Neural cell (in vitro differentiated cells): ENCODE results near the gene FAM20C. TPM values are rescaled to one million over a fixed set of nuclear protein-coding genes. Genes with fewer than 3 reads are reported as not detected.

Source experiments
- H2AFZ ChIP-seq: fragments of 200-600, 300-800 bp; sonication (generic), shearing (Covaris generic); 2 replicates; pipeline ENCODE4 v1.6.0; 2014; ENCODE audit warnings: low read depth, mild to moderate bottlenecking, antibody characterized with exemption, low read length, moderate library complexity
- H3F3A ChIP-seq: fragments of 200-600 bp; shearing (Covaris generic); 2 replicates; pipeline ENCODE4 v1.6.1; 2016; ENCODE audit warnings: mild to moderate bottlenecking, moderate library complexity, mixed read lengths, antibody characterized with exemption, low read length; ENCODE audit not compliant: insufficient read depth, poor library complexity, severe bottlenecking
- H3K27ac ChIP-seq: fragments of 200-600, 300-800 bp; sonication (generic), shearing (Covaris generic); 2 replicates; pipeline ENCODE4 v1.5.1; 2014; ENCODE audit warnings: mild to moderate bottlenecking, low read length, moderate library complexity
- H3K27me3 ChIP-seq: fragments of 300-800, 200-600 bp; sonication (generic), shearing (Covaris generic); 2 replicates; pipeline ENCODE4 v1.6.0; 2014; ENCODE audit warnings: mild to moderate bottlenecking, low read depth, low read length, moderate library complexity; ENCODE audit not compliant: insufficient read depth
- H3K36me3 ChIP-seq: fragments of 300-800, 200-600 bp; sonication (generic), shearing (Covaris generic); 2 replicates; pipeline ENCODE4 v1.5.1; 2014; ENCODE audit warnings: mild to moderate bottlenecking, antibody characterized with exemption, low read length, moderate library complexity; ENCODE audit not compliant: insufficient read depth
- H3K4me2 ChIP-seq: fragments of 300-800, 200-600 bp; sonication (generic), shearing (Covaris generic); 2 replicates; pipeline ENCODE4 v1.6.0; 2014; ENCODE audit warnings: mild to moderate bottlenecking, low read length
- H3K4me3 ChIP-seq: fragments of 300-800, 200-600 bp; sonication (generic), shearing (Covaris generic); 2 replicates; pipeline ENCODE4 v1.5.1; 2014; ENCODE audit warnings: mild to moderate bottlenecking, low read length, moderate library complexity
- H3K79me2 ChIP-seq: fragments of 200-600 bp; shearing (Covaris generic); replicated peaks from 2 replicates; pipeline ENCODE4 v1.6.0; 2014; ENCODE audit warnings: mild to moderate bottlenecking, low read length, moderate library complexity; ENCODE audit not compliant: insufficient read depth
- H3K9ac ChIP-seq: fragments of 300-800, 200-600 bp; sonication (generic), shearing (Covaris generic); 2 replicates; pipeline ENCODE4 v1.6.1; 2016; ENCODE audit warnings: mild to moderate bottlenecking, low read length, mixed read lengths
- H3K9me2 ChIP-seq: fragments of 200-600 bp; shearing (Covaris generic); 2 replicates; pipeline ENCODE4 v1.6.1; 2016; ENCODE audit warnings: mild to moderate bottlenecking, low read length, mixed read lengths; ENCODE audit not compliant: insufficient read depth
- H3K9me3 ChIP-seq: fragments of 200-600, 300-800 bp; sonication (generic), shearing (Covaris generic); 2 replicates; pipeline ENCODE4 v1.6.1; 2016; ENCODE audit warnings: mild to moderate bottlenecking, mixed run types, low read length, moderate library complexity, mixed read lengths
- H4K20me1 ChIP-seq: fragments of 200-600 bp; shearing (Covaris generic); 2 replicates; pipeline ENCODE4 v1.6.1; 2016; ENCODE audit warnings: mild to moderate bottlenecking, mixed run types; ENCODE audit not compliant: insufficient read depth
- CTCF ChIP-seq: fragments of 450-650 bp; IDR thresholded peaks from 2 replicates; pipeline ENCODE4 v1.5.1; 2014; ENCODE audit warnings: antibody characterized with exemption, mild to moderate bottlenecking, moderate library complexity; ENCODE audit not compliant: poor library complexity, severe bottlenecking
- EP300 ChIP-seq: fragments of 450-650 bp; conservative IDR thresholded peaks from 2 replicates; pipeline ENCODE4 v1.6.1; 2014; ENCODE audit warnings: antibody characterized with exemption, mild to moderate bottlenecking, moderate library complexity; ENCODE audit not compliant: poor library complexity, severe bottlenecking
- EZH2 ChIP-seq: fragments of 200-600, 300-800 bp; shearing (Covaris generic), sonication (generic); IDR thresholded peaks from 2 replicates; pipeline ENCODE4 v1.6.1; 2014; ENCODE audit warnings: antibody characterized with exemption, low read length, borderline replicate concordance, mild to moderate bottlenecking; ENCODE audit not compliant: insufficient read depth, poor library complexity, severe bottlenecking
- MXI1 ChIP-seq: fragments of 450-650 bp; conservative IDR thresholded peaks from 2 replicates; pipeline ENCODE4 v1.6.1; 2014; ENCODE audit warnings: antibody characterized with exemption, mild to moderate bottlenecking; ENCODE audit not compliant: poor library complexity, severe bottlenecking
- POLR2AphosphoS5 ChIP-seq: IDR thresholded peaks from 2 replicates; pipeline ENCODE4 v1.6.1; 2012
- RAD21 ChIP-seq: fragments of 450-650 bp; conservative IDR thresholded peaks from 2 replicates; pipeline ENCODE4 v1.6.1; 2014; ENCODE audit warnings: antibody characterized with exemption, mild to moderate bottlenecking, moderate library complexity
- REST ChIP-seq: IDR thresholded peaks from 2 replicates; pipeline ENCODE4 v1.6.1; 2012; ENCODE audit warnings: borderline replicate concordance
- SMC3 ChIP-seq: fragments of 450-650 bp; conservative IDR thresholded peaks from 2 replicates; pipeline ENCODE4 v1.6.1; 2014; ENCODE audit warnings: antibody characterized with exemption, mild to moderate bottlenecking, moderate library complexity; ENCODE audit not compliant: poor library complexity
- TAF1 ChIP-seq: IDR thresholded peaks from 2 replicates; pipeline ENCODE4 v1.6.1; 2012; ENCODE audit warnings: low read depth
- polyA plus RNA-seq: library from polyadenylated mRNA; depleted of rRNA; stranded (reverse); fragments of >200 nt; gene quantifications from 2 replicates; pipeline ENCODE4 v1.2.3, GENCODE V29; 2014

FAM20C gene
- polyA plus RNA-seq, 1 donor from 2014 or later: 22.7 TPM

- H3K79me2 ChIP-seq: peaks cover 14% of the 10 kb centered on the region
- no peak overlapping the region for H3K27ac ChIP-seq
- TF ChIP-seq MXI1 (no peak), SMC3 (no peak), TAF1 (no peak), CTCF (no peak), RAD21 (no peak), EP300 (no peak), POLR2AphosphoS5 (no peak), REST (no peak), EZH2 (no peak)
- H2AFZ ChIP-seq: no peak overlapping the region
- no peak overlapping the region for H3K9ac ChIP-seq
- H3F3A ChIP-seq: no peaks in the 10 kb centered on the region
- peaks cover 6% of the 10 kb centered on the region for H3K36me3 ChIP-seq
- no peaks in the 10 kb centered on the region for H3K27me3 ChIP-seq
- H3K9me2 ChIP-seq: no peaks in the 10 kb centered on the region
- H3K4me2 ChIP-seq: no peak overlapping the region
- H4K20me1 ChIP-seq: no peaks in the 10 kb centered on the region
- no peaks in the 10 kb centered on the region for H3K9me3 ChIP-seq
- no peak overlapping the region for H3K4me3 ChIP-seq
Measured at GRCh38 chr7:200704-201103, 8.3 kb downstream of the FAM20C start.

- no peak overlapping the region for H3K4me3 ChIP-seq
- H3K27me3 ChIP-seq: no peaks in the 10 kb centered on the region
- H3K9me3 ChIP-seq: no peaks in the 10 kb centered on the region
- no peaks in the 10 kb centered on the region for H3K79me2 ChIP-seq
- H3F3A ChIP-seq: no peaks in the 10 kb centered on the region
- no peak overlapping the region for H3K9ac ChIP-seq
- TF ChIP-seq TAF1: no peak
- no peak for TF ChIP-seq CTCF
- TF ChIP-seq RAD21: no peak
- no peak for TF ChIP-seq EZH2
- TF ChIP-seq SMC3: no peak
- no peak overlapping the region for H3K4me2 ChIP-seq
- H3K27ac ChIP-seq: no peak overlapping the region
- H2AFZ ChIP-seq: no peak overlapping the region
- no peaks in the 10 kb centered on the region for H4K20me1 ChIP-seq
- H3K9me2 ChIP-seq: no peaks in the 10 kb centered on the region
- H3K36me3 ChIP-seq: peaks cover under 1% of the 10 kb centered on the region
Measured at GRCh38 chr7:204326-204725, 12.0 kb downstream of the FAM20C start.
